A673 (cell line): ENCODE results near the gene CELA2B. TPM values are rescaled to one million over a fixed set of nuclear protein-coding genes. Genes with fewer than 3 reads are reported as not detected.
"Not testable (repeated sequence)": the region's sequence is repeated elsewhere in the genome, so short reads cannot be mapped to it uniquely, and the experiment has no call there.

Experiments used
- BruUV-seq: library from RNA; stranded (reverse); fragments of 400-500 nt; replicated peaks from 2 replicates; lab custom pipeline; 2021; lab: Mats Ljungman, UMichigan
- CTCF ChIA-PET: fragments of 300-600 bp; sonication (Branson Sonifier 250); formaldehyde crosslinking; loops from one replicate; lab custom pipeline; 2022; ENCODE audit warnings: antibody characterized with exemption; lab: Charles Lee
- POLR2A ChIA-PET: fragments of 300-600 bp; sonication (Branson Sonifier 250); formaldehyde crosslinking; loops from one replicate; lab custom pipeline; 2022; ENCODE audit warnings: antibody characterized with exemption; ENCODE audit not compliant: low non-redundant PET; lab: Charles Lee
- DNase-seq: peaks from one replicate; pipeline ENCODE4 v3.0.0-alpha.2; 2015; ENCODE audit warnings: low spot score
- H3K27ac ChIP-seq: fragments of 200-600 bp; sonication (generic); 2 replicates; pipeline ENCODE4 v1.5.1; 2016; ENCODE audit warnings: mixed run types, low read depth, mild to moderate bottlenecking, mixed read lengths, antibody characterized with exemption, low read length; ENCODE audit not compliant: poor library complexity, severe bottlenecking
- H3K27me3 ChIP-seq: fragments of 200-600 bp; sonication (generic); replicated peaks from 2 replicates; pipeline ENCODE4 v1.6.1; 2017; ENCODE audit warnings: mixed run types, low read depth, mild to moderate bottlenecking, mixed read lengths, antibody characterized with exemption, low read length; ENCODE audit not compliant: insufficient read depth, poor library complexity
- H3K36me3 ChIP-seq: fragments of 200-600 bp; sonication (generic); 2 replicates; pipeline ENCODE4 v1.6.1; 2016; ENCODE audit warnings: mixed run types, mild to moderate bottlenecking, mixed read lengths, antibody characterized with exemption, low read length; ENCODE audit not compliant: insufficient read depth, poor library complexity, severe bottlenecking
- H3K4me1 ChIP-seq: fragments of 200-600 bp; sonication (generic); 2 replicates; pipeline ENCODE4 v1.6.1; 2017; ENCODE audit warnings: mixed run types, mild to moderate bottlenecking, mixed read lengths, antibody characterized with exemption, low read length; ENCODE audit not compliant: insufficient read depth, poor library complexity, severe bottlenecking
- H3K4me3 ChIP-seq: fragments of 200-600 bp; sonication (generic); 2 replicates; pipeline ENCODE4 v1.5.1; 2016; ENCODE audit warnings: low read depth, mixed run types, mild to moderate bottlenecking, mixed read lengths, low read length; ENCODE audit not compliant: poor library complexity, severe bottlenecking
- H3K9me3 ChIP-seq: fragments of 200-600 bp; sonication (generic); 2 replicates; pipeline ENCODE4 v1.6.1; 2016; ENCODE audit warnings: mixed run types, low read depth, mild to moderate bottlenecking, mixed read lengths, antibody characterized with exemption, low read length; ENCODE audit not compliant: poor library complexity, severe bottlenecking
- CTCF ChIP-seq: fragments of 300-800, 200-600 bp; sonication (generic); conservative IDR thresholded peaks from 2 replicates; pipeline ENCODE4 v1.5.1; 2017; ENCODE audit warnings: low read depth, mild to moderate bottlenecking, antibody characterized with exemption, low read length, moderate library complexity, mixed read lengths
- EZH2 ChIP-seq: fragments of 200-600 bp; sonication (generic); IDR thresholded peaks from 2 replicates; pipeline ENCODE4 v1.6.1; 2017; ENCODE audit warnings: borderline replicate concordance, low read depth, mild to moderate bottlenecking, mixed read lengths, antibody characterized with exemption, low read length; ENCODE audit not compliant: poor library complexity, severe bottlenecking
- intact Hi-C: fragments of 100-400 bp; cut with micrococcal nuclease; formaldehyde crosslinking; loops from one replicate; pipeline ENCODE4 v1.10.0; 2022; ENCODE audit not compliant: unreplicated experiment
- total RNA-seq: library from RNA; stranded (reverse); gene quantifications from 2 replicates; pipeline ENCODE4 v1.2.3, GENCODE V29; 2021

The CELA2B gene
- total RNA-seq, 1 experiment from 2014 or later: not detected

- POLR2A ChIA-PET: no interaction called here
- DNase-seq: peak; percentile 82
- Histone ChIP-seq H3K4me3 (no peak overlapping the region), H3K36me3 (no peaks in the 10 kb centered on the region), H3K9me3 (no peaks in the 10 kb centered on the region), H3K4me1 (peaks cover 13% of the 10 kb centered on the region), H3K27ac (no peak overlapping the region), H3K27me3 (no peaks in the 10 kb centered on the region)
- TF ChIP-seq EZH2 (no peak), CTCF (no peak)
- intact Hi-C loops: no loop called here
- CTCF ChIA-PET: interaction anchor here (0.6 kb wide), 1 partner anchor 1984 kb away, joined by 4 read pairs; no protein-coding TSS in a partner anchor
- no TSS peak for BruUV-seq
These were observed 15.9 kb upstream of the CELA2B start for GRCh38 chr1:15459771-15460707.

GRCh38 chr1:15460708-15461095, 15.2 kb upstream of the CELA2B start:
- CTCF ChIA-PET: no interaction called here
- no peaks in the 10 kb centered on the region for H3K9me3 ChIP-seq
- POLR2A ChIA-PET: no interaction called here

DNA sequence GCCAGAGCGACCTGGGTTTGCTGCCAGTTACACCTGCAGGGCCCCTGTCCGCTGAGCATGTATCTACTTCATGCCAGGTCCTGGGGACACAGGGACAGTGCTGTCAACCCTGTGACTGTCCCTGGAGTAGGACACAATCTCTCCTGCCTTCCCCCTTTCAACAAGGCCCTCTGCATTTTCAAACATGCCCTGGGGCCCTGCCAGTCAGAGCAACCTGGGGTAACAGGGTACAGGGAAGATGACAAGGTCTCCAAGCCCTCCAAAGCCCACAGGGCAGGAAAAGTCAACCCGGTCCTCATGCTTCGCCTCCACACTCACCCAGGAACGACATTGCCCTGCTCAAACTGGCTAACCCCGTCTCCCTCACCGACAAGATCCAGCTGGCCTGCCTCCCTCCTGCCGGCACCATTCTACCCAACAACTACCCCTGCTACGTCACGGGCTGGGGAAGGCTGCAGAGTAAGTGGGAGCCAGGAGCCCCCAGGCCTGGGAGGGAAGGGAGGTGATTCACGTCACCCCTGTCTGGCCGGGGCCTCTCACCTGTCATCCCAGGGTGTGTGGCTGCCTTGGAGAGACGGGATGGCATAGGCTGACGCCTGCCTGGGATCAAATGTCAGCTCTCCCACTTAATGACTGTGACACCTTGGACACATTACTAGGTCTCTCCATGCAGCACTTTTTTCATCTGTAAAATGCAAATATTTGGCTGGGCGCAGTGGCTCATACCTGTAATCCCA, 12.7 kb upstream of the CELA2B start:
- intact Hi-C loops, POLR2A ChIA-PET, H3K36me3 ChIP-seq, H3K27ac ChIP-seq, DNase-seq, H3K4me3 ChIP-seq, H3K27me3 ChIP-seq, BruUV-seq, CTCF ChIA-PET, H3K9me3 ChIP-seq: not testable (repeated sequence)
- peaks cover 13% of the 10 kb centered on the region for H3K4me1 ChIP-seq

More at GRCh38 chr1:15460708-15461095, 15.2 kb upstream of the CELA2B start:
- BruUV-seq: no TSS peak
- no peak for DNase-seq
- TF ChIP-seq EZH2 (no peak), CTCF (no peak)
- intact Hi-C loops: no loop called here
- Histone ChIP-seq H3K36me3 (no peaks in the 10 kb centered on the region), H3K4me3 (no peak overlapping the region), H3K27me3 (no peaks in the 10 kb centered on the region), H3K27ac (no peak overlapping the region), H3K4me1 (peaks cover 13% of the 10 kb centered on the region)

- BruUV-seq, POLR2A ChIA-PET, H3K36me3 ChIP-seq, H3K27me3 ChIP-seq, DNase-seq, H3K4me3 ChIP-seq, H3K9me3 ChIP-seq, H3K27ac ChIP-seq, intact Hi-C loops, CTCF ChIA-PET: not testable (repeated sequence)
- peaks cover 13% of the 10 kb centered on the region for H3K4me1 ChIP-seq
These were observed 12.0 kb upstream of the CELA2B start for GRCh38 chr1:15463926-15464322.
